IMR-90 (cell line): ENCODE measurements around the gene RIPPLY3.

Experiments used
- BHLHE40 ChIP-seq: fragments of 150-350 bp; IDR thresholded peaks from 2 replicates; pipeline ENCODE4 v1.6.1; 2016; ENCODE audit warnings: mild to moderate bottlenecking, low read depth, low read length
- CEBPB ChIP-seq: IDR thresholded peaks from 2 replicates; pipeline ENCODE4 v1.6.1; 2012; ENCODE audit warnings: low read depth, low read length, improper control_type of control experiment
- CHD1 ChIP-seq: IDR thresholded peaks from 2 replicates; pipeline ENCODE4 v1.6.1; 2012; ENCODE audit warnings: low read depth, low read length, improper control_type of control experiment
- MAFK ChIP-seq: IDR thresholded peaks from 2 replicates; pipeline ENCODE4 v1.6.1; 2012; ENCODE audit warnings: low read depth, low read length, improper control_type of control experiment
- MXI1 ChIP-seq: IDR thresholded peaks from 2 replicates; pipeline ENCODE4 v1.6.1; 2012; ENCODE audit warnings: low read depth, mild to moderate bottlenecking, low read length, moderate library complexity, borderline replicate concordance
- NFE2L2 ChIP-seq: fragments of 150-350 bp; IDR thresholded peaks from 2 replicates; pipeline ENCODE4 v1.6.1; 2016; ENCODE audit warnings: low read depth, mild to moderate bottlenecking, low read length
- POLR2A ChIP-seq: IDR thresholded peaks from 2 replicates; pipeline ENCODE4 v1.6.1; 2012; ENCODE audit warnings: mild to moderate bottlenecking, low read depth, low read length
- RAD21 ChIP-seq: IDR thresholded peaks from 2 replicates; pipeline ENCODE4 v1.6.1; 2012; ENCODE audit warnings: low read length, improper control_type of control experiment
- RFX5 ChIP-seq: IDR thresholded peaks from 2 replicates; pipeline ENCODE4 v1.8.0; 2012; ENCODE audit warnings: low read depth, mild to moderate bottlenecking, low read length, moderate library complexity
- SMC3 ChIP-seq: fragments of 150-350 bp; IDR thresholded peaks from 2 replicates; pipeline ENCODE4 v1.6.1; 2016; ENCODE audit warnings: low read depth, mild to moderate bottlenecking, antibody characterized with exemption, low read length, moderate library complexity
- TF ChIP-seq, protein P1 (sequence below): conservative IDR thresholded peaks from 2 replicates; pipeline ENCODE4 v1.5.1; 2012; ENCODE audit warnings: mild to moderate bottlenecking, low read depth, low read length, improper control_type of control experiment
- TF ChIP-seq, protein P2 (sequence below): fragments of 150-350 bp; IDR thresholded peaks from 2 replicates; pipeline ENCODE4 v1.6.1; 2017; ENCODE audit warnings: mild to moderate bottlenecking, antibody characterized with exemption, low read length, low read depth

DNA sequence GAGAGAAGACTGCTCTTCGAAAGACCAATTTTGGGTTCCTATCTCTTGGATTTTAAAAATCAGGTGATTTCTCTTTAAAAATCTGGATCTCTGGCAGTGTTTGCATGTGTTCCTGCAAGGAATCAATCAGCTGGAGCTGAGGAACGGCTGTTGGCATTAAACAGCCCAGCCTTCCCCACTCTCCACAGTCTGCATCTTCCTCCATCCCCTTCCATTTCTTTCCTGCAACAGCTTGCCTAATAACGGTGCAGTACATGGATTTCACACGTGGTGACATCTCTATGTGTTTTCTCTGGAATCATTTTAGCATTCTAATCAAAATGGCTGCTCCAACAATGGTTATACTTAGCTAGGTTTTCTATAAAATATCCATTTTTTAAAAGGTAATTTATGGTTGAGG is 20.0 kb downstream of the RIPPLY3 start:
- TF ChIP-seq CEBPB (no peak), POLR2A (no peak), RAD21 (no peak), MXI1 (no peak), RFX5 (no peak), NFE2L2 (no peak), CHD1 (no peak), SMC3 (no peak), BHLHE40 (no peak), MAFK (no peak)
- TF ChIP-seq, protein P1, sequence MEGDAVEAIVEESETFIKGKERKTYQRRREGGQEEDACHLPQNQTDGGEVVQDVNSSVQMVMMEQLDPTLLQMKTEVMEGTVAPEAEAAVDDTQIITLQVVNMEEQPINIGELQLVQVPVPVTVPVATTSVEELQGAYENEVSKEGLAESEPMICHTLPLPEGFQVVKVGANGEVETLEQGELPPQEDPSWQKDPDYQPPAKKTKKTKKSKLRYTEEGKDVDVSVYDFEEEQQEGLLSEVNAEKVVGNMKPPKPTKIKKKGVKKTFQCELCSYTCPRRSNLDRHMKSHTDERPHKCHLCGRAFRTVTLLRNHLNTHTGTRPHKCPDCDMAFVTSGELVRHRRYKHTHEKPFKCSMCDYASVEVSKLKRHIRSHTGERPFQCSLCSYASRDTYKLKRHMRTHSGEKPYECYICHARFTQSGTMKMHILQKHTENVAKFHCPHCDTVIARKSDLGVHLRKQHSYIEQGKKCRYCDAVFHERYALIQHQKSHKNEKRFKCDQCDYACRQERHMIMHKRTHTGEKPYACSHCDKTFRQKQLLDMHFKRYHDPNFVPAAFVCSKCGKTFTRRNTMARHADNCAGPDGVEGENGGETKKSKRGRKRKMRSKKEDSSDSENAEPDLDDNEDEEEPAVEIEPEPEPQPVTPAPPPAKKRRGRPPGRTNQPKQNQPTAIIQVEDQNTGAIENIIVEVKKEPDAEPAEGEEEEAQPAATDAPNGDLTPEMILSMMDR, result no peak
- TF ChIP-seq, protein P2, sequence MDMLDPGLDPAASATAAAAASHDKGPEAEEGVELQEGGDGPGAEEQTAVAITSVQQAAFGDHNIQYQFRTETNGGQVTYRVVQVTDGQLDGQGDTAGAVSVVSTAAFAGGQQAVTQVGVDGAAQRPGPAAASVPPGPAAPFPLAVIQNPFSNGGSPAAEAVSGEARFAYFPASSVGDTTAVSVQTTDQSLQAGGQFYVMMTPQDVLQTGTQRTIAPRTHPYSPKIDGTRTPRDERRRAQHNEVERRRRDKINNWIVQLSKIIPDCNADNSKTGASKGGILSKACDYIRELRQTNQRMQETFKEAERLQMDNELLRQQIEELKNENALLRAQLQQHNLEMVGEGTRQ, result no peak
